Measurements from ENCODE around the gene FRMD3.

FRMD3 gene

DNA sequence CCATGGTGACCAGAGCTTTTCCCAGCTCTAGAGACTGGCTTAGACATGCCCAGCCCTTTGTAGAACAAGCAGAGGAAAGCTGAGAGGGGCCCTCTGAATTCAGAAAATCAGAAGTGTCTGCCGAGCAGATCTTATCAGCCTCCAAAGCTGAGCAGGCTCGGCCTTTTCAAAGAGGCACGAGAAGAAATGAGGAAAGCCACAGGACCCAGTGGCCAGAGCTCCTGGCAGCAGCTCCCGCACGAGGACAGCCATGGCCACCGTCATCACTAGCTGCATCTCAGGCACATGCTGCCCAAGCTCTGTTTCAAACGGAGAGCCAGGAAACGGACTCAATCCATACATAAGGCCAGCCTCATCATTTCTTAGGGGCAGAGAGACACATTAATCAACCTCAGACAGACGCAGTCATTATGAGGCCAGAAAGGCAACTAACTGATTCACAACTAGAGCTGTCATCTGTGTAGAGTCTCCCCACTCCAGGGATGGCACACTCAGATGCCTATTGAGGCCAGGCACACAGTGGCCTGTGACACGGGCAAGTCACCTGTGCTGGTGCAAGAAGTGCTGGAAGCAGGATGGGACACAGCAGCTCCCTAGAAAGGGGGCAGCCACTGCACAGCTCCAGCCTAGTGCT, 194.7 kb downstream of the FRMD3 start:
- Histone ChIP-seq H3K27ac (replicated peaks; ENCODE audit: low read length) (no peak overlapping the region), H2BK120ac (ENCODE audit: low read depth, low read length) (no peak overlapping the region), H3K4me3 (ENCODE audit: low read length in 2 of 2) (no peak overlapping the region), H3K4me2 (ENCODE audit: insufficient read depth, low read length, poor library complexity, severe bottlenecking) (no peak overlapping the region), H4K91ac (ENCODE audit: low read depth, low read length, poor library complexity) (no peak overlapping the region), H2AFZ (ENCODE audit: low read length) (no peak overlapping the region), H3K27me3 (ENCODE audit: control insufficient read depth in 3 of 3, insufficient read depth in 3 of 3, low read depth in 1 of 3, low read length in 3 of 3) (no peaks in the 10 kb centered on the region), H3K14ac (ENCODE audit: low read length) (no peak overlapping the region), H4K8ac (ENCODE audit: low read depth, low read length) (no peak overlapping the region), H3K9me3 (replicated peaks in 1 of 2; ENCODE audit: control insufficient read depth in 2 of 2, insufficient read depth in 1 of 2, low read depth in 1 of 2, low read length in 2 of 2) (no peaks in the 10 kb centered on the region), H3K36me3 (replicated peaks in 1 of 2; ENCODE audit: control insufficient read depth in 2 of 2, insufficient read depth in 2 of 2, low read length in 2 of 2) (no peaks in the 10 kb centered on the region), H3K4ac (ENCODE audit: low read length) (no peak overlapping the region), H3K4me1 (ENCODE audit: control insufficient read depth in 2 of 2, insufficient read depth in 1 of 2, low read depth in 1 of 2, low read length in 2 of 2) (peaks cover 0 to 2% of the 10 kb centered on the region in 2 donors), H3K18ac (ENCODE audit: low read length) (peak overlapping the region; percentile 50), H3K23ac (ENCODE audit: low read depth, low read length, poor library complexity) (no peak overlapping the region), H2AK5ac (ENCODE audit: low read depth, low read length) (no peak overlapping the region), H2BK15ac (ENCODE audit: low read length) (no peak overlapping the region), H3K9ac (ENCODE audit: low read depth, low read length, poor library complexity) (no peak overlapping the region), H2BK5ac (ENCODE audit: low read length) (no peak overlapping the region), H2BK12ac (ENCODE audit: low read length) (no peak overlapping the region), H3K79me1 (ENCODE audit: low read depth, low read length) (no peaks in the 10 kb centered on the region)
- no peak for DNase-seq (ENCODE audit: low spot score)
- no CpG with 5 or more reads among the region's 10 CpGs for WGBS, 2 donors (ENCODE audit: extremely low coverage in 2 of 2, insufficient read length in 2 of 2, insufficient replicate concordance in 1 of 2)

DNA sequence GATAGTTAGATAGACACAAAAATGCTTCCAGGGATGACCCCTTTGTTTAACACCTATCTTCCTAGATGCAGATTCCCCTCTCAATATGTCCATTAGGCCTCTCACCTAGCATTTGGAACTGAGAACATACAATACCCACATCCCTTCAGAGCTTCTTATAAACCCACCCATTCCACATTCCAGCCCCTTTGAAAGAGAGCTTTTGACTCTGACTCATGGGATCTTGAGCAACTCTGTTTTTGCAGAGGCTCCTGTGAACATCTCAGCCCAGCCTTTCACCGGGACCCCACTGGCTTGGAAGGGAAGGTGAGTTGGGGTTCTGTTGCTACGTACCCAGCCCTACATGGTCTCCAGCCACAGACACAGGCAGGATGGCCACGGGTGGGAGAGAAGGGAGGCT, 195.5 kb downstream of the FRMD3 start:
- no peak overlapping the region for H3K14ac ChIP-seq (ENCODE audit: low read length)
- H2BK5ac ChIP-seq (ENCODE audit: low read length): no peak overlapping the region
- H2AFZ ChIP-seq (ENCODE audit: low read length): no peak overlapping the region
- no peaks in the 10 kb centered on the region for H3K79me1 ChIP-seq (ENCODE audit: low read depth, low read length)
- H3K18ac ChIP-seq (ENCODE audit: low read length): no peak overlapping the region
- no peak for DNase-seq (ENCODE audit: low spot score)
- H3K36me3 ChIP-seq (replicated peaks in 1 of 2; ENCODE audit: control insufficient read depth in 2 of 2, insufficient read depth in 2 of 2, low read length in 2 of 2): no peaks in the 10 kb centered on the region
- no peak overlapping the region for H4K91ac ChIP-seq (ENCODE audit: low read depth, low read length, poor library complexity)
- H3K4ac ChIP-seq (ENCODE audit: low read length): no peak overlapping the region
- H3K4me2 ChIP-seq (ENCODE audit: insufficient read depth, low read length, poor library complexity, severe bottlenecking): no peak overlapping the region
- no peak overlapping the region for H3K4me3 ChIP-seq (ENCODE audit: low read length in 2 of 2)
- H3K27ac ChIP-seq (replicated peaks; ENCODE audit: low read length): no peak overlapping the region
- no peak overlapping the region for H2AK5ac ChIP-seq (ENCODE audit: low read depth, low read length)
- H3K9ac ChIP-seq (ENCODE audit: low read depth, low read length, poor library complexity): no peak overlapping the region
- H2BK15ac ChIP-seq (ENCODE audit: low read length): no peak overlapping the region
- no peaks in the 10 kb centered on the region for H3K9me3 ChIP-seq (replicated peaks in 1 of 2; ENCODE audit: control insufficient read depth in 2 of 2, insufficient read depth in 1 of 2, low read depth in 1 of 2, low read length in 2 of 2)
- H3K27me3 ChIP-seq (ENCODE audit: control insufficient read depth in 3 of 3, insufficient read depth in 3 of 3, low read depth in 1 of 3, low read length in 3 of 3): no peaks in the 10 kb centered on the region
- no peak overlapping the region for H4K8ac ChIP-seq (ENCODE audit: low read depth, low read length)
- H3K23ac ChIP-seq (ENCODE audit: low read depth, low read length, poor library complexity): no peak overlapping the region
- peaks cover 0 to 2% of the 10 kb centered on the region in 2 donors for H3K4me1 ChIP-seq (ENCODE audit: control insufficient read depth in 2 of 2, insufficient read depth in 1 of 2, low read depth in 1 of 2, low read length in 2 of 2)
- H2BK120ac ChIP-seq (ENCODE audit: low read depth, low read length): no peak overlapping the region
- WGBS, 2 donors (ENCODE audit: extremely low coverage in 2 of 2, insufficient read length in 2 of 2, insufficient replicate concordance in 1 of 2): no CpG with 5 or more reads among the region's 3 CpGs
- no peak overlapping the region for H2BK12ac ChIP-seq (ENCODE audit: low read length)

DNA sequence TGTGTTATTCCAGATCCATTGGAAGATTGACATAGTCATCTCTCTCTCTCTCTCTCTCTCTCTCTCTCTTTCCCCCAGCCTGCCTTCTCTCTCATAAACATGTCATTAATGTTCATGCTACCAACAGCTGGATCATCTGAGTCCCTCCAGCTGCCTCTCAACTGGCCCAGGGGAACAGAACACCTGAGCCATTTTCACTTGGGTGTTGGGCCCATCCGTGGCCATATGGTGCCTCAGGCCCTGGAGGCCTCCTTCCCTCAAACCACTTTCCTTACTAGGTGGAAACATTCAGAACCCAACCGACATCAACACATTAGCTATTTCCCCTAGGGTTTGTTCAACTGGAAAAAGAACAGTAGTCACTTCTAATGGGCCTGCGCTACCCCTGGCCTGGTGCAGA, 196.2 kb downstream of the FRMD3 start:
- H2AFZ ChIP-seq (ENCODE audit: low read length): no peak overlapping the region
- no peak for DNase-seq (ENCODE audit: low spot score)

DNA sequence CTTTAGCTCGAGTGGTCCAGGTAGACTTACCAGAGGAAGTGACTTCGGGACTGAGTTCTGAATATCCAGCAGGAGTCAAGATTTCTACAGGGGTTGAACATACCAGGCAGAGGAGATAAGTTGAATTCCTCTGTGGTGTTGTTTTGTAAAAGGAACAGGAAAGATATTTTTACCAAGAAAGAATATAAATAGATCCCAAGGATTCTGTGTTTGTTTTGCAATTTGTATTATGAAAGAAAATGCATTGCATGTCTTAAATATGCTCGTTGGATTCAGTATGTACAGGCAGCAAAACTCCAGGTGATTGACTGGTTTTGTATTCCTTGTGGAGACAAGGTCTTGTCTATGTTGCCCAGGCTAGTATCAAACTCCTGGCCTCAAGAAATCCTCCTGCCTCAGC, 197.8 kb downstream of the FRMD3 start:
- no CpG with 5 or more reads among the region's 3 CpGs for WGBS, 2 donors (ENCODE audit: extremely low coverage in 2 of 2, insufficient read length in 2 of 2, insufficient replicate concordance in 1 of 2)
- no peak overlapping the region for H3K18ac ChIP-seq (ENCODE audit: low read length)
- no peak overlapping the region for H3K27ac ChIP-seq (replicated peaks; ENCODE audit: low read length)
- no peak overlapping the region for H3K4ac ChIP-seq (ENCODE audit: low read length)
- H2AFZ ChIP-seq (ENCODE audit: low read length): no peak overlapping the region
- no peaks in the 10 kb centered on the region for H3K36me3 ChIP-seq (replicated peaks in 1 of 2; ENCODE audit: control insufficient read depth in 2 of 2, insufficient read depth in 2 of 2, low read length in 2 of 2)
- no peak for DNase-seq (ENCODE audit: low spot score)
- H2AK5ac ChIP-seq (ENCODE audit: low read depth, low read length): no peak overlapping the region
- no peak overlapping the region for H3K23ac ChIP-seq (ENCODE audit: low read depth, low read length, poor library complexity)
- no peak overlapping the region for H3K4me2 ChIP-seq (ENCODE audit: insufficient read depth, low read length, poor library complexity, severe bottlenecking)
- H2BK15ac ChIP-seq (ENCODE audit: low read length): no peak overlapping the region
- H3K79me1 ChIP-seq (ENCODE audit: low read depth, low read length): no peaks in the 10 kb centered on the region
- H3K27me3 ChIP-seq (ENCODE audit: control insufficient read depth in 3 of 3, insufficient read depth in 3 of 3, low read depth in 1 of 3, low read length in 3 of 3): no peaks in the 10 kb centered on the region
- peaks cover 0 to 2% of the 10 kb centered on the region in 2 donors for H3K4me1 ChIP-seq (ENCODE audit: control insufficient read depth in 2 of 2, insufficient read depth in 1 of 2, low read depth in 1 of 2, low read length in 2 of 2)
- H4K8ac ChIP-seq (ENCODE audit: low read depth, low read length): no peak overlapping the region
- H3K9ac ChIP-seq (ENCODE audit: low read depth, low read length, poor library complexity): no peak overlapping the region
- no peak overlapping the region for H2BK120ac ChIP-seq (ENCODE audit: low read depth, low read length)
- H3K9me3 ChIP-seq (replicated peaks in 1 of 2; ENCODE audit: control insufficient read depth in 2 of 2, insufficient read depth in 1 of 2, low read depth in 1 of 2, low read length in 2 of 2): peaks cover 0 to 4% of the 10 kb centered on the region in 2 donors
- no peak overlapping the region for H4K91ac ChIP-seq (ENCODE audit: low read depth, low read length, poor library complexity)
- H3K4me3 ChIP-seq (ENCODE audit: low read length in 2 of 2): no peak overlapping the region
- H2BK12ac ChIP-seq (ENCODE audit: low read length): no peak overlapping the region
- H2BK5ac ChIP-seq (ENCODE audit: low read length): no peak overlapping the region
- H3K14ac ChIP-seq (ENCODE audit: low read length): no peak overlapping the region

More for the DNA sequence above, 196.2 kb downstream of the FRMD3 start:
- Histone ChIP-seq H3K9ac (ENCODE audit: low read depth, low read length, poor library complexity) (no peak overlapping the region), H3K36me3 (replicated peaks in 1 of 2; ENCODE audit: control insufficient read depth in 2 of 2, insufficient read depth in 2 of 2, low read length in 2 of 2) (no peaks in the 10 kb centered on the region), H3K4me2 (ENCODE audit: insufficient read depth, low read length, poor library complexity, severe bottlenecking) (no peak overlapping the region), H2BK120ac (ENCODE audit: low read depth, low read length) (no peak overlapping the region), H3K23ac (ENCODE audit: low read depth, low read length, poor library complexity) (no peak overlapping the region), H2BK15ac (ENCODE audit: low read length) (no peak overlapping the region), H2BK12ac (ENCODE audit: low read length) (no peak overlapping the region), H2AK5ac (ENCODE audit: low read depth, low read length) (no peak overlapping the region), H3K4me1 (ENCODE audit: control insufficient read depth in 2 of 2, insufficient read depth in 1 of 2, low read depth in 1 of 2, low read length in 2 of 2) (peaks cover 0 to 2% of the 10 kb centered on the region in 2 donors), H3K18ac (ENCODE audit: low read length) (no peak overlapping the region), H4K91ac (ENCODE audit: low read depth, low read length, poor library complexity) (no peak overlapping the region), H3K4me3 (ENCODE audit: low read length in 2 of 2) (no peak overlapping the region), H3K9me3 (replicated peaks in 1 of 2; ENCODE audit: control insufficient read depth in 2 of 2, insufficient read depth in 1 of 2, low read depth in 1 of 2, low read length in 2 of 2) (peaks cover 0 to 4% of the 10 kb centered on the region in 2 donors), H3K27ac (replicated peaks; ENCODE audit: low read length) (no peak overlapping the region), H3K4ac (ENCODE audit: low read length) (no peak overlapping the region), H3K27me3 (ENCODE audit: control insufficient read depth in 3 of 3, insufficient read depth in 3 of 3, low read depth in 1 of 3, low read length in 3 of 3) (no peaks in the 10 kb centered on the region), H3K14ac (ENCODE audit: low read length) (no peak overlapping the region), H3K79me1 (ENCODE audit: low read depth, low read length) (no peaks in the 10 kb centered on the region), H4K8ac (ENCODE audit: low read depth, low read length) (no peak overlapping the region), H2BK5ac (ENCODE audit: low read length) (no peak overlapping the region)
- no CpG with 5 or more reads among the region's 3 CpGs for WGBS, 2 donors (ENCODE audit: extremely low coverage in 2 of 2, insufficient read length in 2 of 2, insufficient replicate concordance in 1 of 2)

All from neuronal stem cell (in vitro differentiated cells).